CD14-positive monocyte (primary cell): ENCODE data around the gene NELL1. TPM values are rescaled to one million over a fixed set of nuclear protein-coding genes. Genes with fewer than 3 reads are reported as not detected.

Source experiments
- DNase-seq, 3 donors: peaks; one replicate each; pipeline ENCODE4 v3.0.0-alpha.2; 2011 to 2022
- H2AFZ ChIP-seq: 2 replicates; pipeline ENCODE4 v1.6.0; 2012; ENCODE audit warnings: mild to moderate bottlenecking, low read depth, low read length, inconsistent platforms; ENCODE audit not compliant: insufficient read depth, poor library complexity, severe bottlenecking
- H3K27ac ChIP-seq, 2 donors: 1 replicate in 1 of 2; 2 replicates in 1 of 2; pipeline ENCODE4 v1.5.1; 2012 to 2013; ENCODE audit warnings: low read length in 2 of 2, control low read depth in 1 of 2, inconsistent platforms in 1 of 2, low read depth in 1 of 2, mild to moderate bottlenecking in 1 of 2
- H3K27me3 ChIP-seq, 2 donors: one replicate each; pipeline versions ENCODE4 v1.6.0 to v1.6.1; 2011 to 2013; ENCODE audit warnings: low read length in 2 of 2; ENCODE audit not compliant: control insufficient read depth in 2 of 2, insufficient read depth in 2 of 2
- H3K36me3 ChIP-seq, 2 donors: replicated peaks in 1 of 2; 1 replicate in 1 of 2; 2 replicates in 1 of 2; pipeline versions ENCODE4 v1.5.1 to v1.6.1; 2012 to 2013; ENCODE audit warnings: low read length in 2 of 2, control low read depth in 1 of 2, inconsistent platforms in 1 of 2, mild to moderate bottlenecking in 1 of 2; ENCODE audit not compliant: insufficient read depth in 2 of 2, control insufficient read depth in 1 of 2
- H3K4me1 ChIP-seq, 2 donors: 1 replicate in 1 of 2; 2 replicates in 1 of 2; pipeline versions ENCODE4 v1.5.1 to v1.6.1; 2012 to 2013; ENCODE audit warnings: low read length in 2 of 2, control low read depth in 1 of 2, inconsistent platforms in 1 of 2, mild to moderate bottlenecking in 1 of 2, moderate library complexity in 1 of 2; ENCODE audit not compliant: insufficient read depth in 2 of 2, control insufficient read depth in 1 of 2
- H3K4me2 ChIP-seq: replicated peaks from 2 replicates; pipeline ENCODE3; 2012; ENCODE audit warnings: low read length, moderate library complexity, mild to moderate bottlenecking; ENCODE audit not compliant: poor library complexity, severe bottlenecking; ENCODE audit errors: extremely low read depth
- H3K4me3 ChIP-seq, 3 experiments: fragments of 200-600 bp in 1 of 3; sonication (generic) in 1 of 3; replicated peaks in 1 of 3; 1 replicate in 2 of 3; 2 replicates in 1 of 3; pipeline ENCODE4 v1.5.1; 2011 to 2013; ENCODE audit warnings: low read length in 3 of 3, mild to moderate bottlenecking in 3 of 3, control low read depth in 2 of 3, low read depth in 2 of 3, inconsistent platforms in 1 of 3, moderate library complexity in 1 of 3
- H3K79me2 ChIP-seq: 2 replicates; pipeline ENCODE4 v1.6.0; 2012; ENCODE audit warnings: mild to moderate bottlenecking, control low read depth, inconsistent platforms, low read length, moderate library complexity; ENCODE audit not compliant: insufficient read depth
- H3K9ac ChIP-seq: 2 replicates; pipeline ENCODE4 v1.6.0; 2017; ENCODE audit warnings: low read length, mild to moderate bottlenecking; ENCODE audit not compliant: insufficient read depth, poor library complexity, severe bottlenecking
- H3K9me3 ChIP-seq, 2 donors: replicated peaks in 1 of 2; 1 replicate in 1 of 2; 2 replicates in 1 of 2; pipeline versions ENCODE4 v1.5.1 to v1.6.1; 2012 to 2013; ENCODE audit warnings: low read length in 2 of 2, control low read depth in 1 of 2; ENCODE audit not compliant: control insufficient read depth in 1 of 2, insufficient read depth in 1 of 2
- H4K20me1 ChIP-seq: 2 replicates; pipeline ENCODE4 v1.6.0; 2012; ENCODE audit warnings: mild to moderate bottlenecking, low read length, control low read depth, moderate library complexity; ENCODE audit not compliant: insufficient read depth
- H3K27ac Mint-ChIP-seq, 7 donors: one replicate each; pipeline ENCODE4 v1.8.0; 2020; ENCODE audit warnings: mild to moderate bottlenecking in 7 of 7, mixed read lengths in 7 of 7, moderate library complexity in 6 of 7, inconsistent platforms in 2 of 7
- H3K27me3 Mint-ChIP-seq, 3 donors: one replicate each; pipeline ENCODE4 v1.8.0; 2021 to 2022; ENCODE audit warnings: low read depth in 3 of 3, mild to moderate bottlenecking in 3 of 3, mixed read lengths in 3 of 3, moderate library complexity in 3 of 3, inconsistent platforms in 1 of 3
- H3K36me3 Mint-ChIP-seq, 2 donors: one replicate each; pipeline ENCODE4 v1.8.0; 2020; ENCODE audit warnings: mixed read lengths in 2 of 2, inconsistent platforms in 1 of 2, mild to moderate bottlenecking in 1 of 2
- H3K4me1 Mint-ChIP-seq: one replicate; pipeline ENCODE4 v1.8.0; 2020; ENCODE audit warnings: mild to moderate bottlenecking, mixed read lengths
- H3K4me3 Mint-ChIP-seq, 2 donors: one replicate each; pipeline ENCODE4 v1.8.0; 2020; ENCODE audit warnings: mild to moderate bottlenecking in 2 of 2, mixed read lengths in 2 of 2, moderate library complexity in 1 of 2
- H3K9me3 Mint-ChIP-seq, 7 donors: one replicate each; pipeline ENCODE4 v1.8.0; 2020 to 2022; ENCODE audit warnings: mixed read lengths in 7 of 7, mild to moderate bottlenecking in 6 of 7, moderate library complexity in 6 of 7, inconsistent platforms in 2 of 7
- WGBS: methylation state at CpG from one replicate; pipeline ENCODE4 v1.1.5; 2013; ENCODE audit warnings: missing lambda C conversion rate; ENCODE audit not compliant: insufficient coverage; 5-methylcytosine and 5-hydroxymethylcytosine counted together
- intact Hi-C, 2 donors: fragments of 100-400 bp; cut with micrococcal nuclease; formaldehyde crosslinking; loops; one replicate each; pipeline versions ENCODE4 v1.15.0 to v1.15.1; 2023
- polyA plus RNA-seq, 3 donors: library from polyadenylated mRNA; depleted of rRNA in 1 of 3; unstranded in 2 of 3; stranded (reverse) in 1 of 3; fragments of 300-500 nt in 2 of 3; fragments of >200 nt in 1 of 3; fragmentation: Illumina TruSeq in 2 of 3; gene quantifications; 1 replicate in 2 of 3; 2 replicates in 1 of 3; pipeline ENCODE4 v1.2.3, GENCODE V29; 2012 to 2021
- TF ChIP-seq, protein P1 (sequence below): fragments of 200-600 bp; IDR thresholded peaks from one replicate; pipeline ENCODE4 v1.8.0; 2022; ENCODE audit warnings: antibody characterized with exemption, mild to moderate bottlenecking

The NELL1 gene
- polyA plus RNA-seq, 3 donors = not detected

DNA sequence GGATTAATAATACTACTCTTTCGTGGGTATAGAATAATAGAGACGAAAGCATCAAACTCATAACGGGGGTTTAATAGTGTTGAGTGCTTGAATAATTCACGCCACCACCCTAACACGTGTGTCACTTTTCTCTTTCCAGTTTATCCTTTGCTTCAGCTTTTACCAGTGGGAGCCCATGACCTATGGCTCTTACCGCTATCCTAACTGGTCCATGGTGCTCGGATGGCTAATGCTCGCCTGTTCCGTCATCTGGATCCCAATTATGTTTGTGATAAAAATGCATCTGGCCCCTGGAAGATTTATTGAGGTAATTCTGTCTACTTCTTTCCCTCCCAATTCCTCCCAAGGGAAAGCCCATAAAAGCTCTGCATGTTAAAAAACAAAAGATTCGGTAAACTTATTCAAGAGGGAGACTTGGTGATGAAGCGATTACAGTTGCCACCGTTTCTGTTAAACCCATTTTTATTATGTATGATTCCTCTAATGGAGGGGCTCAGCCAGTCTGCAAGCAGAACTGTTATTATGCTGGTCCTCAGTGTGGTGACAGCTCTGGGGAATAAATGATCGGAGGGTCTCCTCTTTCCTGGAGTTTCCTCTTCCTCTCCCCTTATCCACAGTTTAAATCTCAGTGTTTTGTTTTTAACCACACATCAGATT is 17.1 kb upstream of the NELL1 start:
- H3K27me3 Mint-ChIP-seq = peaks cover 2 to 9% (median 5%) of the 10 kb centered on the region in 3 donors
- no peak overlapping the region for H2AFZ ChIP-seq
- no peak for DNase-seq
- H3K36me3 ChIP-seq = no peaks in the 10 kb centered on the region
- no peak overlapping the region for H3K4me3 ChIP-seq
- H3K4me1 ChIP-seq = no peaks in the 10 kb centered on the region
- H3K27ac ChIP-seq = no peak overlapping the region
- no peaks in the 10 kb centered on the region for H3K9me3 ChIP-seq
- H3K36me3 Mint-ChIP-seq = no peaks in the 10 kb centered on the region
- no peaks in the 10 kb centered on the region for H3K4me1 Mint-ChIP-seq
- no peak overlapping the region for H3K4me2 ChIP-seq
- intact Hi-C loops = no loop called here
- no peaks in the 10 kb centered on the region for H3K9me3 Mint-ChIP-seq
- H3K27me3 ChIP-seq = peaks cover 3 to 5% of the 10 kb centered on the region in 2 donors
- H4K20me1 ChIP-seq = no peaks in the 10 kb centered on the region
- H3K9ac ChIP-seq = no peak overlapping the region
- no peaks in the 10 kb centered on the region for H3K79me2 ChIP-seq
- no peak overlapping the region for H3K27ac Mint-ChIP-seq
- no peak overlapping the region for H3K4me3 Mint-ChIP-seq
- 100% methylated on average over 1 of the region's 13 CpGs for WGBS
- TF ChIP-seq, protein P1, sequence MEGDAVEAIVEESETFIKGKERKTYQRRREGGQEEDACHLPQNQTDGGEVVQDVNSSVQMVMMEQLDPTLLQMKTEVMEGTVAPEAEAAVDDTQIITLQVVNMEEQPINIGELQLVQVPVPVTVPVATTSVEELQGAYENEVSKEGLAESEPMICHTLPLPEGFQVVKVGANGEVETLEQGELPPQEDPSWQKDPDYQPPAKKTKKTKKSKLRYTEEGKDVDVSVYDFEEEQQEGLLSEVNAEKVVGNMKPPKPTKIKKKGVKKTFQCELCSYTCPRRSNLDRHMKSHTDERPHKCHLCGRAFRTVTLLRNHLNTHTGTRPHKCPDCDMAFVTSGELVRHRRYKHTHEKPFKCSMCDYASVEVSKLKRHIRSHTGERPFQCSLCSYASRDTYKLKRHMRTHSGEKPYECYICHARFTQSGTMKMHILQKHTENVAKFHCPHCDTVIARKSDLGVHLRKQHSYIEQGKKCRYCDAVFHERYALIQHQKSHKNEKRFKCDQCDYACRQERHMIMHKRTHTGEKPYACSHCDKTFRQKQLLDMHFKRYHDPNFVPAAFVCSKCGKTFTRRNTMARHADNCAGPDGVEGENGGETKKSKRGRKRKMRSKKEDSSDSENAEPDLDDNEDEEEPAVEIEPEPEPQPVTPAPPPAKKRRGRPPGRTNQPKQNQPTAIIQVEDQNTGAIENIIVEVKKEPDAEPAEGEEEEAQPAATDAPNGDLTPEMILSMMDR = no peak

DNA sequence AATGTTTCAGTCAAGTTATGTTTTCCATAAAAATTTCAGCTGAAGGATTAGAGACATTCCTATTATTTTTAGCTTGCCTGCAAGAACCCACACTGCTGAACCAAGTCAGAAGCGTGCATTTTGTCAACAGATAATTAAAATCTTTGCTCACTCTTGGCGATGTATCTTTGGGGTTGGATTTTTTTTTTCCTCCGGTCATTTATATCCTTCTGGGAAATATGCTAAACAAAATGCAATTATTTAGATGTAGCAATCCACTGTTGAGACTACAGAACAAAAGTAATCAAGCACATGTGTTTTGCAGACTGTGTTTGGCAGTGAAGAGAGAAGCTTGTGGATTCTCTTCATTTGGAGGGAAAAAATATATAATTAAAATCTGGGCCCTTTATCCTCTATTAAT is 15.3 kb upstream of the NELL1 start:
- Mint-ChIP-seq H3K4me3 (no peak overlapping the region), H3K9me3 (no peaks in the 10 kb centered on the region), H3K4me1 (no peaks in the 10 kb centered on the region), H3K27me3 (peaks cover 2 to 9% (median 5%) of the 10 kb centered on the region in 3 donors), H3K27ac (no peak overlapping the region), H3K36me3 (no peaks in the 10 kb centered on the region)
- Histone ChIP-seq H2AFZ (no peak overlapping the region), H3K27me3 (peaks cover 3 to 5% of the 10 kb centered on the region in 2 donors), H3K4me1 (no peaks in the 10 kb centered on the region), H3K36me3 (no peaks in the 10 kb centered on the region), H3K9me3 (no peaks in the 10 kb centered on the region), H3K79me2 (no peaks in the 10 kb centered on the region), H3K27ac (no peak overlapping the region), H3K4me3 (no peak overlapping the region), H4K20me1 (no peaks in the 10 kb centered on the region), H3K9ac (no peak overlapping the region), H3K4me2 (no peak overlapping the region)
- intact Hi-C loops = no loop called here
- 100% methylated on average over 1 of the region's 3 CpGs for WGBS
- no peak for DNase-seq
- TF ChIP-seq, protein P1 = no peak
